WI38 (cell line): ENCODE results near the gene PAK6.
A peak's percentile ranks its signal among the peaks of the same experiment; 100 is the strongest.

Source experiments
- H3K4me3 ChIP-seq: 2 replicates; pipeline ENCODE4 v1.5.1; 2011; ENCODE audit warnings: low read depth, mild to moderate bottlenecking, control low read depth, low read length
- CTCF ChIP-seq: IDR thresholded peaks from 2 replicates; pipeline ENCODE4 v1.5.1; 2012; ENCODE audit warnings: low read depth, mild to moderate bottlenecking, control low read depth, low read length

The PAK6 gene

GRCh38 chr15:40282869-40283614 is 44.2 kb downstream of the PAK6 start, which contains the start of gene ANKRD63:
Gene ANKRD63, minus strand, starts transcription at chr15:40283064. Its CDS starts 478 bp downstream, at chr15:40282586.
- no peak for TF ChIP-seq CTCF
- H3K4me3 ChIP-seq, result peak within 1 kb of the TSS; percentile 37

- no peak overlapping the region for H3K4me3 ChIP-seq
- no peak for TF ChIP-seq CTCF
Observed at GRCh38 chr15:40283615-40284300, 44.9 kb downstream of the PAK6 start.

GRCh38 chr15:40285151-40285550 is 46.3 kb downstream of the PAK6 start:
- H3K4me3 ChIP-seq, result no peak overlapping the region
- TF ChIP-seq CTCF, result no peak

GRCh38 chr15:40285554-40286011 is 46.7 kb downstream of the PAK6 start:
- TF ChIP-seq CTCF, result no peak
- H3K4me3 ChIP-seq, result no peak overlapping the region

GRCh38 chr15:40286061-40286532 is 47.2 kb downstream of the PAK6 start:
- TF ChIP-seq CTCF, result no peak
- no peak overlapping the region for H3K4me3 ChIP-seq

GRCh38 chr15:40286794-40287193 is 47.9 kb downstream of the PAK6 start:
- no peak overlapping the region for H3K4me3 ChIP-seq
- no peak for TF ChIP-seq CTCF

GRCh38 chr15:40287505-40287904 is 48.6 kb downstream of the PAK6 start:
- H3K4me3 ChIP-seq, result no peak overlapping the region
- TF ChIP-seq CTCF, result no peak
